Tibial artery (tissue), 4 donors: ENCODE results near the gene KLK1.

Source experiments
- DNase-seq, 2 donors: peaks; one replicate each; pipeline ENCODE4 v3.0.0-alpha.2; 2019
- H3K27ac ChIP-seq, 2 donors: fragments of 200-600 bp; sonication (generic) in 1 of 2; 1 replicate in 1 of 2; 2 replicates in 1 of 2; pipeline ENCODE4 v1.5.1; 2018 to 2019; ENCODE audit warnings: mild to moderate bottlenecking in 1 of 2
- H3K27me3 ChIP-seq, 2 donors: fragments of 200-600 bp; sonication (generic) in 1 of 2; one replicate each; pipeline versions ENCODE4 v1.5.1 to v1.6.0; 2016 to 2019
- H3K36me3 ChIP-seq, 3 donors: fragments of 200-600 bp; sonication (generic) in 2 of 3; one replicate each; pipeline ENCODE4 v1.5.1; 2016 to 2019; ENCODE audit warnings: mild to moderate bottlenecking in 2 of 3
- H3K4me1 ChIP-seq, 4 donors: fragments of 200-600 bp; sonication (generic) in 2 of 4; 1 replicate in 3 of 4; 2 replicates in 1 of 4; pipeline ENCODE4 v1.5.1; 2016 to 2019
- H3K4me3 ChIP-seq, 2 donors: fragments of 200-600 bp; sonication (generic) in 1 of 2; 1 replicate in 1 of 2; 2 replicates in 1 of 2; pipeline ENCODE4 v1.5.1; 2018 to 2019; ENCODE audit warnings: mild to moderate bottlenecking in 2 of 2
- H3K9me3 ChIP-seq, 3 donors: fragments of 200-600 bp; sonication (generic) in 1 of 3; one replicate each; pipeline ENCODE4 v1.5.1; 2016 to 2019
- CTCF ChIP-seq, 2 experiments: fragments of 200-600 bp in 1 of 2; fragments of 450-650 bp in 1 of 2; IDR thresholded peaks; one replicate each; pipeline ENCODE4 v1.5.1; 2017 to 2019; ENCODE audit warnings: antibody characterized with exemption in 2 of 2, mild to moderate bottlenecking in 1 of 2, moderate library complexity in 1 of 2
- intact Hi-C: fragments of 100-400 bp; cut with DNase I; formaldehyde crosslinking; loops from one replicate; pipeline ENCODE4 v1.15.0; 2023; ENCODE audit warnings: low total_unique reads

Gene KLK1

GRCh38 chr19:50801107-50801506 lies 22.5 kb downstream of the KLK1 start:
- no peaks in the 10 kb centered on the region for H3K27me3 ChIP-seq
- no peak overlapping the region for H3K4me3 ChIP-seq
- H3K9me3 ChIP-seq: no peaks in the 10 kb centered on the region
- no peak overlapping the region for H3K27ac ChIP-seq
- no peak for TF ChIP-seq CTCF (IDR thresholded peaks at IDR 0.05)
- no peak for DNase-seq
- intact Hi-C loops: no loop called here
- peaks cover 0 to 24% (median 20%) of the 10 kb centered on the region in 4 donors for H3K4me1 ChIP-seq
- H3K36me3 ChIP-seq: peaks cover 22 to 60% (median 41%) of the 10 kb centered on the region in 3 donors

GRCh38 chr19:50799547-50799851 lies 24.1 kb downstream of the KLK1 start:
- intact Hi-C loops: no loop called here
- no peak for TF ChIP-seq CTCF (IDR thresholded peaks at IDR 0.05)
- Histone ChIP-seq H3K27me3 (no peaks in the 10 kb centered on the region), H3K9me3 (no peaks in the 10 kb centered on the region), H3K36me3 (peaks cover 22 to 69% (median 41%) of the 10 kb centered on the region in 3 donors), H3K27ac (no peak overlapping the region), H3K4me1 (peaks cover 0 to 25% (median 18%) of the 10 kb centered on the region in 4 donors), H3K4me3 (no peak overlapping the region)
- DNase-seq: no peak

GRCh38 chr19:50798659-50799546 lies 24.7 kb downstream of the KLK1 start:
- intact Hi-C loops: no loop called here
- Histone ChIP-seq H3K27ac (no peak overlapping the region), H3K4me3 (no peak overlapping the region), H3K4me1 (peaks cover 0 to 25% (median 17%) of the 10 kb centered on the region in 4 donors), H3K9me3 (no peaks in the 10 kb centered on the region), H3K36me3 (peaks cover 22 to 69% (median 41%) of the 10 kb centered on the region in 3 donors), H3K27me3 (no peaks in the 10 kb centered on the region)
- no peak for DNase-seq
- TF ChIP-seq CTCF (IDR thresholded peaks at IDR 0.05): no peak

GRCh38 chr19:50797781-50798658 lies 25.6 kb downstream of the KLK1 start:
- no peak for TF ChIP-seq CTCF (IDR thresholded peaks at IDR 0.05)
- no peaks in the 10 kb centered on the region for H3K9me3 ChIP-seq
- H3K27ac ChIP-seq: no peak overlapping the region
- intact Hi-C loops: no loop called here
- no peaks in the 10 kb centered on the region for H3K27me3 ChIP-seq
- no peak overlapping the region for H3K4me3 ChIP-seq
- H3K4me1 ChIP-seq: peaks cover 0 to 16% (median 8%) of the 10 kb centered on the region in 4 donors
- DNase-seq: no peak
- H3K36me3 ChIP-seq: peaks cover 22 to 69% (median 41%) of the 10 kb centered on the region in 3 donors

GRCh38 chr19:50797429-50797780 lies 26.2 kb downstream of the KLK1 start:
- no peak for TF ChIP-seq CTCF (IDR thresholded peaks at IDR 0.05)
- intact Hi-C loops: no loop called here
- Histone ChIP-seq H3K4me3 (no peak overlapping the region), H3K36me3 (peaks cover 22 to 69% (median 41%) of the 10 kb centered on the region in 3 donors), H3K9me3 (no peaks in the 10 kb centered on the region), H3K4me1 (peaks cover 0 to 10% (median 2%) of the 10 kb centered on the region in 4 donors), H3K27me3 (no peaks in the 10 kb centered on the region), H3K27ac (no peak overlapping the region)
- DNase-seq: no peak
